Measurements from ENCODE around the gene ACD. TPM values are rescaled to one million over a fixed set of nuclear protein-coding genes. Genes with fewer than 3 reads are reported as not detected.
A peak's percentile ranks its signal among the peaks of the same experiment; 100 is the strongest.

Gene ACD
- total and polyA plus RNA-seq, 12 donors, result 6.9 to 15.0 (median 8.6) TPM

DNA sequence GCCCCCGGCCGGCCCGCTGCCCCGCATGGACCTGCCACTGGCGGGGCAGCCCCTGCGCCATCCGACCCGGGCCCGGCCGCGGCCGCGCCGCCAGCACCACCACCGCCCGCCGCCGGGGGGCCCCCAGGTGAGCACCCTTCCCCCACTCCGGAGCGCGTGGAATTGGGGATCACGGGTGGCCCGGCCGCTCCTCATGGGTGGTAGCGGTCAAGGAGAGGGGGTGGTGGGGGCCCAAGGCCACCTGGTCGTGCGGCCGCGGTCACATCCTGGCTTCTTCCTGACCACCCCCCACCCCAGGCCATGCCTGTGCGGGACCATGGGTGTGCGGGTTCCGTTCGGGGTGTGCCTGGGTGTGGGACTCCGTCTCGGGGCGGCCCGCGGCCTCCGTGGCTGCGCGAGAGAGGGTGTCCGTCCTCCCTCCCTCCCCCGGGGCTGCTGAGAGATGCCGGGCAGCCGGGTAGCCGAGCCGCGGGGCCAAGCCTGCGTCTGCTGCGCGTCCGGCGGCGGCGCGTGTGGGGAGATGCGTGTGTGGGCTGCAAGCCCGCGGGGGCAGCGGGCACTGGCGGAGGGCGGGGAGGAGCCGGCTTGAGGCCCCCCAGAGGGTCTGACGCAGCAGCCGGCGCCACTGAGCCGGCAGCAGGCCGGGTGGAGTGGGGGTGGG is 6.8 kb downstream of the ACD start:
- peak overlapping the region; percentile 9 to 51 (median 38) for H3K4me3 ChIP-seq
- WGBS, 2 donors, result 3 to 12% methylated on average over 58 to 68 of the region's 68 CpGs
- TF ChIP-seq, protein P1, sequence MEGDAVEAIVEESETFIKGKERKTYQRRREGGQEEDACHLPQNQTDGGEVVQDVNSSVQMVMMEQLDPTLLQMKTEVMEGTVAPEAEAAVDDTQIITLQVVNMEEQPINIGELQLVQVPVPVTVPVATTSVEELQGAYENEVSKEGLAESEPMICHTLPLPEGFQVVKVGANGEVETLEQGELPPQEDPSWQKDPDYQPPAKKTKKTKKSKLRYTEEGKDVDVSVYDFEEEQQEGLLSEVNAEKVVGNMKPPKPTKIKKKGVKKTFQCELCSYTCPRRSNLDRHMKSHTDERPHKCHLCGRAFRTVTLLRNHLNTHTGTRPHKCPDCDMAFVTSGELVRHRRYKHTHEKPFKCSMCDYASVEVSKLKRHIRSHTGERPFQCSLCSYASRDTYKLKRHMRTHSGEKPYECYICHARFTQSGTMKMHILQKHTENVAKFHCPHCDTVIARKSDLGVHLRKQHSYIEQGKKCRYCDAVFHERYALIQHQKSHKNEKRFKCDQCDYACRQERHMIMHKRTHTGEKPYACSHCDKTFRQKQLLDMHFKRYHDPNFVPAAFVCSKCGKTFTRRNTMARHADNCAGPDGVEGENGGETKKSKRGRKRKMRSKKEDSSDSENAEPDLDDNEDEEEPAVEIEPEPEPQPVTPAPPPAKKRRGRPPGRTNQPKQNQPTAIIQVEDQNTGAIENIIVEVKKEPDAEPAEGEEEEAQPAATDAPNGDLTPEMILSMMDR (IDR thresholded peaks at IDR 0.05), result peak in 3 of 9 donors; percentile 10 to 31 (median 16)
- intact Hi-C loops (cut with DNase I), result loop anchor here in 2 of 10 donors (5.0 to 10.0 kb wide), 2 partner anchors 88 to 91 kb away; partner anchors contain the start of gene CTCF (in 2 of the 2)
- H3K9me3 ChIP-seq, result no peaks in the 10 kb centered on the region
- H3K36me3 ChIP-seq, result peaks cover 0 to 14% (median 0%) of the 10 kb centered on the region in 9 donors
- DNase-seq, result peak in 1 of 2 donors; percentile 18
- no peak overlapping the region for H3K27ac ChIP-seq
- ATAC-seq, result peak in 1 of 8 donors; percentile 14
- H3K4me1 ChIP-seq, result peaks cover 3 to 27% (median 12%) of the 10 kb centered on the region in 9 donors
- H3K27me3 ChIP-seq, result peaks cover 10 to 79% (median 69%) of the 10 kb centered on the region in 7 donors

DNA sequence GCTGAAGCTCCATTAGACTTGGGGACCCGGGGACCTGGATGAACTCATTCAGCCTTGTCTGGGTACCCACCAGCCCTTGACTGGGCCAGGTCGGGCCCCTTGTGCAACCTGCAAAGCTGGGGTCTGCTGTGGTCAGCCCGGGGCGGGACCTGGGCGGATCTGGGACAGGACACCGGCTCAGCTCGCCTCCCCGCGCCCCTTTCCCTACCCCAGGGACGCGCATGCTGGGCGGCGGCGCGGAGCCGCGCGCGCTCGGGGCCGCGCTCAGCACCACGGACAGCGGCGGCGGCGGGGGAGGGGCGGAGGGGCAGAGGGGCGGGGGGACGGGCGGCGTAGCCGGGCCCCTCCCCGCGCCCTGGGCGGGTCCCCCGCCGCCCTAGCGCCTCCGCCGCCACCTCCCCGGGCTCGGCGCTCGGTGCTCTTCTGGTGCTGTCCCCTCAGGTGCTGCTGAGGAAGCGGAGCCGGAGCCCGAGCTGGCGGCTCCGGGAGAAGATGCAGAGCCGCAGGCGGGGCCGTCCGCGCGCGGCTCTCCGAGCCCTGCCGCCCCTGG is 7.4 kb downstream of the ACD start:
- H3K9me3 ChIP-seq, result no peaks in the 10 kb centered on the region
- peaks cover 3 to 29% (median 15%) of the 10 kb centered on the region in 9 donors for H3K4me1 ChIP-seq
- no peak overlapping the region for H3K27ac ChIP-seq
- intact Hi-C loops (cut with DNase I), result loop anchor here in 2 of 10 donors (5.0 to 10.0 kb wide), 2 partner anchors 88 to 90 kb away; partner anchors contain the start of gene CTCF (in 2 of the 2)
- ATAC-seq, result peak in 2 of 8 donors; percentile 8 to 30
- peaks cover 0 to 10% (median 0%) of the 10 kb centered on the region in 9 donors for H3K36me3 ChIP-seq
- peaks cover 15 to 85% (median 75%) of the 10 kb centered on the region in 7 donors for H3K27me3 ChIP-seq
- 7 to 13% methylated on average over 32 to 59 of the region's 59 CpGs for WGBS, 2 donors
- peak overlapping the region in 9 of 10 donors; percentile 28 to 51 (median 39) for H3K4me3 ChIP-seq
- TF ChIP-seq, protein P1 (IDR thresholded peaks at IDR 0.05), result no peak
- DNase-seq, result peak in 1 of 2 donors; percentile 16

DNA sequence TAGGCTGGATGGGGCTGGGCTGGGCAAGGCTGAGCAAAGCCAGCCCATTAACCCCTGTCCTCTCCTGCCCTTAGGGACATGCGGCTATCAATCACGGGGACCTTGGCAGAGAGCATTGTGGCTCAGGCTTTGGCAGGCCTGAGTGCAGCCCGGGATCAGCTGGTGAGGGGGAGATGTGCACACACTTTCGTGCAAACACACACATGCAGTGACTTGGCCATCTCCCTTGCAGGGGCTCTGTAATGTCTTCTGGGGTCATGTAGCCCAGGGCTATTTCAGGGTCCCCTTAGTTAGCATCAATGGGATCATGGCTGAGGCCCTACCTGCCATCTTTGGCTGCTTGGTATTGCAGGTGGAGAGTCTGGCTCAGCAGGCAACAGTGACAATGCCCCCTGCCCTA is 8.2 kb downstream of the ACD start:
- 85 to 88% methylated on average over 4 of the region's 4 CpGs for WGBS, 2 donors
- TF ChIP-seq, protein P1 (IDR thresholded peaks at IDR 0.05), result no peak
- peaks cover 15 to 93% (median 83%) of the 10 kb centered on the region in 7 donors for H3K27me3 ChIP-seq
- H3K4me1 ChIP-seq, result peaks cover 3 to 29% (median 15%) of the 10 kb centered on the region in 9 donors
- H3K36me3 ChIP-seq, result peaks cover 0 to 3% (median 0%) of the 10 kb centered on the region in 9 donors
- no peak overlapping the region for H3K4me3 ChIP-seq
- no peak for ATAC-seq
- H3K9me3 ChIP-seq, result no peaks in the 10 kb centered on the region
- no peak for DNase-seq
- intact Hi-C loops (cut with DNase I), result loop anchor here in 2 of 10 donors (5.0 to 10.0 kb wide), 2 partner anchors 87 to 90 kb away; partner anchors contain the start of gene CTCF (in 2 of the 2)
- no peak overlapping the region for H3K27ac ChIP-seq

DNA sequence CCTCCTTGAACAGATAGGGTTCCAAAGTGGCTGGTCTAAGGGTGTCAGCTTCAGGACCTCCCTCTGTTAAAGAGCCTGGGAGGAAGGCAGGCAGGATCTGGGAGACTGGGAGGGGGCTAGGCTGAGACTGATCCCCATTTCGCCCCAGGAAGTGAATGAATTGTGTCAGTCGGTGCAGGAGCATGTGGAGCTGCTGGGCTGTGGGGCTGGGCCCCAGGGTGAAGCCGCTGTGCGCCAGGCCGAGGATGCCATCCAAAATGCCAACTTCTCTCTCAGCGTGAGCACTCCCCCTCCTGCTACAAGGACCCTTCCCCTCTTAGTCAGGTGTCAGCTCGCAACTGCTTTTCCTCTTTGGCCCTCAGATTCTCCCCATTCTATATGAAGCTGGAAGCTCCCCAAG is 9.0 kb downstream of the ACD start:
- no peak overlapping the region for H3K4me3 ChIP-seq
- peaks cover 3 to 29% (median 15%) of the 10 kb centered on the region in 9 donors for H3K4me1 ChIP-seq
- peaks cover 15 to 99% (median 90%) of the 10 kb centered on the region in 7 donors for H3K27me3 ChIP-seq
- 86 to 92% methylated on average over 7 of the region's 7 CpGs for WGBS, 2 donors
- no peaks in the 10 kb centered on the region for H3K9me3 ChIP-seq
- DNase-seq (no peak), ATAC-seq (no peak)
- H3K27ac ChIP-seq, result no peak overlapping the region
- intact Hi-C loops (cut with DNase I), result loop anchor here in 2 of 10 donors (5.0 to 10.0 kb wide), 2 partner anchors 86 to 89 kb away; partner anchors contain the start of gene CTCF (in 2 of the 2)
- no peaks in the 10 kb centered on the region for H3K36me3 ChIP-seq
- TF ChIP-seq, protein P1 (IDR thresholded peaks at IDR 0.05), result no peak
